C4-2B (cell line): ENCODE results near the gene CNOT10.

ENCODE experiments used
- ZFX ChIP-seq: fragments of 450-650 bp; IDR thresholded peaks from 2 replicates; pipeline ENCODE4 v1.6.1; 2017
- TF ChIP-seq, protein P1 (sequence below): fragments of 450-650 bp; conservative IDR thresholded peaks from 2 replicates; pipeline ENCODE4 v1.5.1; 2017; ENCODE audit warnings: mild to moderate bottlenecking

DNA sequence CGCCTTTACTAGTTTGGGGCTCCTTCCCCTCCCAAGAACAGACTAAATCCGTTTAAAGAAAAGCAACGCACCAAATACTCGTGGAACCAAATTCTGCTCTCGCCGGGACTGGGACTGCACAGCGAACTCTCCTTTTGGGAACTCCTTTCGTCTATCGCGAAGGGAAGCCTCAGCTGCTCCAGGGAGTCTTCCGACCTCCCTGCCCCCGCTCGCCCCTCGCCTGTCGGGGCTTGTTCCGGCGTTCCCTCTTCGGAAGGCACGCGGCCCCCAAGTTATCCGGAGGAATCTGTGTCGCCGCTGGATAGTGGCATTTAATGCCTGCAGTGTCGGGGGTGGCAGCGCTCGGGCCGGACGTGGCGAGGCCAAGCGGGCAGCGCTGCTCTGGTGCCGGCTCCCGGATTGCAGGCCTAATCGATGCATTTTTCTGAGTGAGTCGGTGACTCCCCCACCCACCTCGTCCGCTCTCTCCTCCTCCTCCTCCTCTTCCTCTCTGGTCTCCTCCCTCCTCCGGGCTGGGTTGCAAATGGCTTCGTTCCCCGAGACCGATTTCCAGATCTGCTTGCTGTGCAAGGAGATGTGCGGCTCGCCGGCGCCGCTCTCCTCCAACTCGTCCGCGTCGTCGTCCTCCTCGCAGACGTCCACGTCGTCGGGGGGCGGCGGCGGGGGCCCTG is 132.7 kb downstream of the CNOT10 start, which contains the start of gene TRIM71:
- TF ChIP-seq, protein P1, sequence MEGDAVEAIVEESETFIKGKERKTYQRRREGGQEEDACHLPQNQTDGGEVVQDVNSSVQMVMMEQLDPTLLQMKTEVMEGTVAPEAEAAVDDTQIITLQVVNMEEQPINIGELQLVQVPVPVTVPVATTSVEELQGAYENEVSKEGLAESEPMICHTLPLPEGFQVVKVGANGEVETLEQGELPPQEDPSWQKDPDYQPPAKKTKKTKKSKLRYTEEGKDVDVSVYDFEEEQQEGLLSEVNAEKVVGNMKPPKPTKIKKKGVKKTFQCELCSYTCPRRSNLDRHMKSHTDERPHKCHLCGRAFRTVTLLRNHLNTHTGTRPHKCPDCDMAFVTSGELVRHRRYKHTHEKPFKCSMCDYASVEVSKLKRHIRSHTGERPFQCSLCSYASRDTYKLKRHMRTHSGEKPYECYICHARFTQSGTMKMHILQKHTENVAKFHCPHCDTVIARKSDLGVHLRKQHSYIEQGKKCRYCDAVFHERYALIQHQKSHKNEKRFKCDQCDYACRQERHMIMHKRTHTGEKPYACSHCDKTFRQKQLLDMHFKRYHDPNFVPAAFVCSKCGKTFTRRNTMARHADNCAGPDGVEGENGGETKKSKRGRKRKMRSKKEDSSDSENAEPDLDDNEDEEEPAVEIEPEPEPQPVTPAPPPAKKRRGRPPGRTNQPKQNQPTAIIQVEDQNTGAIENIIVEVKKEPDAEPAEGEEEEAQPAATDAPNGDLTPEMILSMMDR = no peak
- no peak for TF ChIP-seq ZFX
